NAMALWA (cell line): ENCODE measurements around the gene FRMPD4.

ENCODE experiments used
- DNase-seq: peaks from one replicate; pipeline ENCODE4 v3.0.0-alpha.2; 2015; ENCODE audit warnings: low spot score

FRMPD4 gene

DNA sequence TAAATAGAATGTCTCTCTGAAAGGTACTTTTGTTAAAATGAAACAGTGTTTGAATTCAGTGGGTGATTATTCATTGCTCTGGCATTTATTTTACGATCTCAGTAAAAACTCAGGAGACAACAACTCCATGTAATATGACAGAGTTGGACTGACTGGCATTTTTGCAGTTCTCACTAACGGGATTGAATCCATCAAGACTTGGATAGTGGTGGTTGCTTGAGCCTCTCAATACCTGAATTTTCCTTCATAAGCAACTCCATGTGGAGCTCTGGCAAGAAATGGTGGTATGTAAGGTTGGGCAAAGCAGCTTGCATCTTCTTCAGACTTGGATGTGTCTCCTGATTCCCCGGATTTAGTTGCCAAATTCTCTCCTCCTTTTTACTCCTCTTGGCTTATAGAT is 72.7 kb downstream of the FRMPD4 start:
- DNase-seq = no peak

DNA sequence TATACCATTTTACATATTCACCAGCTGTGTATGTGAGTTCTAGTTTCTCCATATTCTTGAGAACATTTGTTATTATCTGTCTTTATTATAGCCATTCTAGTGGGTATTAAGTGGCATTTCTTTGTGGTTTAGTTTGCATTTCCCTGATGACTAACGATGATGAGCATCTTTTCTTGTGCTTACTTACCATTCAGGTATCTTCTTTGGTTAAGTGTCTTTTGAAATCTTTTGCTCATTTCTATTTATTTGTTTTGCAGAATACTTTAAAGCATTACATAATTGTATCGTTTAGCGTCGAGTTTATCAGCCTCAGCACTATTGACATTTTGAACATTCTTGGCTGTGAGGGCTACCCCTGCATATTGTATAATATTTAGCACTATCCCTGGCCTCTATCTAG is 85.4 kb downstream of the FRMPD4 start:
- DNase-seq = no peak

DNA sequence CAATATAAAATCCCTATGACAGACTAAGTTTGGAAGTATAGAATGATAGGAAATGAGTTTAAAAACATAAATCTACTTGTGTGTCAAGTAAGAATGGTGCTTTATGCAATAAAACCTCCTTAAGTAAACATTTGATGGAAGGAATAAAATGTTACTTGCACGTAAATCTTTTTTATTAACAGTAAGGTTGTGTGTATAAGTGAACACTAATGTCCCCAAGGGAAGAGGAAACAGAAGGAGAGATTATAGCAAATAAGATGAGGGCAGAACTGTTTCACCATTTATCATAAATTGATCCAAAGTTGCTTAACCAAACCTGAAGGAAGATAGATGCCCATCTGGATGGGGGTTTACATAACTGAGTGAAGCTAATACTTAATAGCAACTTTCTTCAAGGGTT is 86.8 kb downstream of the FRMPD4 start:
- DNase-seq = no peak

DNA sequence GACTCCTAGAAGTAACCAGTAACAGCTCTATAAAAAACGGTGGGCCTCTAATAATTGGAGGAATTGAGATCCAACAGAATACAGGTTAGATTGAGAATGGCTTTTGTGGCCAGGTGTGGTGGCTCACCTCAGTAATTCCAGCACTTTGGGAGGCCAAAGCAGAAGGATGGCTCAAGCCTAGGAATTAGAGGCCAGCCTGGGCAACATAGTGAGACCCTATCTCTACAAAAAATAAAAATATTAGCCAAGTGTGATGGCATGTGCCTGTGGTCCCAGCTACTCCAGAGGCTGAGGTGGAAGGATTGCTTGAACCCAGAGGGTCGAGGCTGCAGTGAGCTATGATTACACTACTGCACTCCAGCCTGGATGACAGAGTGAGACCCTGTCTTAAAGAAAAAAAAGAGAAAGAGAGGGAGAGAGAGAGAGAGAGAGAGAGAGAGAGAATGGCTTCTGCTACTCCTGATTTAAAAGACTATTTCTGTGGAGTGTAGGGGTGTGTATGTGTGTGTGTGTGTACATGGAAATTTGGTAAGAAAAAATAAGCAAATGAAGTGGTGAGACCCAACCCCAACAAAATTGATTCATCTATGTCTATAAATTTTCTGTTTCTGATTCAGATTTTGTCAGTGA is 89.3 kb downstream of the FRMPD4 start:
- no peak for DNase-seq

DNA sequence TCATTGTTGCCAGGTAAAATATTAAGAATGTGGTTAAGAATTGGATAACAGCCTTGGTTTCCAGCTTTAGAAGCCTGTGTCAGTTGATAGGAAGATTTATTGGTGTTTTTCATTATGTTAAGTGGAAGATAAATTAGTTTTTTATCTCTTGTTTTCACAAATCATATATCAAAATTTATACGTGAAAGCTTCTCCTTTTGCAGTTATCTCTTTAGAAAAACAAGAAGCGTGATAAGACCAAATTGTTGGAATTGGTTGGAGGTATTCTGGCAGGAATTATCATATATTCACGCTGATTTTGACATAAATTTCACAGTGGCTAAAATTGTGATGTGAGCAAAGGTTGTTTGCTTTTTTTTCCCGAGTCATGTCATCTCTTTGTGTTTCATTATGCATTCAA is 90.6 kb downstream of the FRMPD4 start:
- DNase-seq = no peak

DNA sequence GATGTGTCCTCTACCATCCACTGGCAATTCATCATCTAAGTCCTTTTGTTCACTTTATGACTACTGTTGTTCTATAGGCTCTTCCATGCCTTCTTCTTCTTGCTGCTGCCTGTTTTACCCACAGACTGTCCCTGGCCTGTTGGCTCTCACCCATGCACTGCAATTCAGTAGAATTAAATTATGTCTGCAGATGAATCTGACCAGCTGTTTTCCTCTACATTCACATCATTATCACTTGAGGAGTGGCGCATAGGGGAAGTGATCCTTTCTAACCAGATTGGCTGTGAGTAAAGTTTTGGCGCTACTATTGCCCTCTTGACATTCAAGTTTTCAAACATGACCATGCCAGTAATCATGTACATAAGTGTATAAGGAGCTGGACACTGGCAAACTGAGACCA is 91.7 kb downstream of the FRMPD4 start:
- no peak for DNase-seq

DNA sequence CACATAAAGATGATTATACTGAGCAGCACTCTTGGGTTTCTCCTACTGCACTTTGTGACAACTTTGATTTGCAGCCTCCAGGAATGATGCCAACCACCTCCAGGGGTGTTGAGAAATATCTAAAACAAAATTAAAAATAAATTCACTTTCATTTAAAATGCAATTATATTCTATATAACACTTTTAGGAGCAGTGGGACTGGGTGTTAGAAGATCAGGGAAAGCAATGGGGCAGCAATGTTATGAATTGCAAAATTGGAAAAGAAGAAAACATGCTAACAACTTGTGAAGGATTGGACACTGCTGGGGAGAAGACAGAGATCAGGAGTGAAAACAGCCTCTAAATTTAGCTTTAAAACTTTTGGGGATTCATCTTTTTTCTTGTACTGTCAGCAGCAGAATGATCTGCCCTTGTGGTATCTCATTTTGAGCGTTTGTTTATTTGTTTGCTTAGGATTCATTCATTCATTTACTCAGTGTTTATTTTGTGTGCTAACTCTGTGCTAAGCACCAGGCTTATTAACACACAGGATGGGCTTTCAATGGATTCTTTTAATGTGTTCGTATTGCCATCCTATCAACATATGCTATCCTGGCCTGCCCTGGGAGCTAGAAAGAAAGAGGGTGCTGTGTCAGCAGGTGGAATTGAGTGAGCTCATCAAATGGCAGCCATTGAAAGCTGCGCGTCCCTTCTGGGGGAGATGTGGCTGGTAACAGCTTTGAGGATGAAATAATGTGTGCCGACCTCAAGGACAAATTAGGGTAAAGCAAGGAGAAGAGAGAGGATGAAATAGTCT is 96.5 kb downstream of the FRMPD4 start:
- DNase-seq = no peak

DNA sequence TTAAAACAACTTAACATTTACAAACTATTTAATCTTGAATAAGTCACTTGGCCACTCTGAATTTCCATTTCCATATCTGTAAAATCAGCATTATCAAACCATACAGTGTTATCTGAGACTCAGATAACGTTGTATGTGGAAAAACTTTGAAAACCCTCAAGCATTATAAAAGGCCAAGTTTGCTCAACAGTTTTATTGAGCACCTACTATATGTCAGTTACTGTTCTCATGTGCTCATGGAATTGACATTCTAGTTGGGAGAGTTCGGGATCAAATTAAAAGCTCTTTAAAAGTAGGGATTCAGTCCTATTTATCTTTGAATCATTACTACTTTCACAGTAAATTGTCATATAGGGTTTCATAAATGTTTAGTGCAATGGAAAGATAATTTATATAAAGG is 97.9 kb downstream of the FRMPD4 start:
- no peak for DNase-seq

DNA sequence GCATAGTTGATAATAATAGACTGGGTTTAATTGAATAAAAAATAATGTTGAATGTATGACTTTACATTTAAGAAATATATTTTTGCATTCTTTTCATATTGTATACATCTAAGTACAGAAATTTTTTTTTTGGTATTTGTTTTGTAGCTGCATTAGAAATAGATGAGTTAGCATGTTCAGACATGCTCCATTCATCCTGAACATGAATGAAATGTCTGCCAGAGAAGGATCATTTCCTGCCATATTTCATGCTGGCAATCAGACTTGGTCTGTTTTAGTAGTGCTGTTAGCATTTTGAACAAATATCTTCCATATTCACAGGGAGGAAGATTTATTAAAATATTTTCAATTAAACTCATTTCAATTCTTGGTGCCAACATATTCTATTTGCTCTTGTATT is 98.9 kb downstream of the FRMPD4 start:
- no peak for DNase-seq

DNA sequence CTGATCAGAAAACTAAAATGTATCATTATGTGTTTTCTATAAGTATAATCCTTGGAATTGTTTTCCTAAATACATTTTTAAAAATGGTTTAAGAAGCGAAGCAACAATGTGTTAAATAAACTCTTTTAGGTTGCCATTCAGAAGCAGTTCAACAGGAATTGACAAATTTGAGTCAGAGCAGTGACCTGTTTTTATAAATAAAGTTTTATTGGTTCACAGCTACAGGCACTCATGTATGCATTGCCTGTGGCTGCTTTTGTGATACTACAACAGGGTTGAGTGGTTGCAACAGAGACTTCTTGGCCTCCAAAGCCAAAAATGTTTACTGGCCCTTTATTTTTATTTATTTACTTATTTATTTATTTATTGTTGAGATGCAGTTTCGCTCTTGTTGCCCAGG is 99.5 kb downstream of the FRMPD4 start:
- DNase-seq = no peak

DNA sequence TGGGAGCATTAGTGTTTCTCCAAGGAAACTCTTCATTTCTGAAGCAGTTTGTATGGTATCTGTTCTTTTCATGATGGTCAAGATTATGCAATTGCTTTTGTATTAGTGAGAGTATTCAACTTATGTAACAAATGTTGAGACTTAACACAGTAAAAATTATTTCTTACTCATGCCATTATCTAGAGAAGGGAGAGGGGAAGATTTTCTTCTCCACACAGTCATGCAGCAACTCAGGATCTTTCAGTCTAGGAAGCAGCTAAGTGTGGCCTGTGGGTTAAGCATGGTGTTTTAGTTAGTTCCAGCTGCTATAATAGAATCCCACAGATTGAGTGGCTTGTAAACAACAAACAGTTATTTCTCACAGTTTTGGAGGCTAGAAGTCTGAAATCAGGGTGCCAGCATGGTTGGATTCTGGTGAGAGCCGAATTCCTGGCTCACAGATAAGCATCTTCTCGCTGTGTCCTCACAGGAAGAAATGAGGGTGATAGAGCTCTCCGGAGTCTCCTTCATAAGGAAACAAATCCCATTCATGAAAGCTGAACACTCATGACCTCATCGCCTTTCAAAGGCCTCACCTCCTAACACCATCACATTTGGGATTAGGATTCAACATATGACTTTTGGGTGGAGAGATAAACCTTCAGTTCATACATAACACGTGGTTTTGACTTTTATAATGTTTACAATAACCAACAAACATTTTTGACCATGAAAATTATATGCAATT is 101.2 kb downstream of the FRMPD4 start:
- DNase-seq = no peak

DNA sequence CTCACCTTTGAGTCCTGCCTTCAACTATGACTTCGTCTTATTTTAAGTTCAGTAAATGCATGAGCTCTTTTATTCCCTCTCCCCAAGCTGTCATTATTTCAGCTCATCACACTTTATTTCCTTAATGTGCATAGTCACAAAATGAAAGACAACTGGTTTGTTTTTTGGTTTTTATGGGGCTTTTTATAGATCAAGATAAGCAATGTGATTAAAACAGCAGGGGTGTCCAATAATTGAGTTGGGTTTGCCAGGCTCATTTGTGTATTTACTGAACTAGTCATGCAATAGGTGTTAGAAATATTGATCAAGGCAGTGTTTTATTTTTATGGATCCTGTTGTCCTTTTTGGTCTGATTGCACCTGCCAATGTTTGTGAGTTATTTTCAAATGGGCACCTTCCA is 102.2 kb downstream of the FRMPD4 start:
- no peak for DNase-seq

DNA sequence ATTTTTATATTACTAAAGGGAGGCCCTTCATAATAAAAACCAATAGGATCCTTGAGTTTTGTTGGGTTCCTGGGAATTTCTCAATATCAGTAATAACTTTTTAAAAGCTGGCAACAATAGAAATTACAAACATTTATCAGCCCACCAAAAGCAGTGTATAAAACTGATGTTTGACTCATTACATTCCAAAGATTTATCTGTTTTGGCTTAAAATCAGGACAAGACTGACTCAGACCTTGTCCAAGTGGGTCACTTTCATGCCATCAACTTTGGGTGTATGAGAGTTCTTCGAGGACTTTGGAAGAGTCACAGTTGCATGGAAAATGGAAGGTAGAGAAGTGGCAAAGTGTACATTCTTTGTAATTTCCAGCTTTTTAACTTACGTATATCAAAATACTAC is 102.8 kb downstream of the FRMPD4 start:
- no peak for DNase-seq

DNA sequence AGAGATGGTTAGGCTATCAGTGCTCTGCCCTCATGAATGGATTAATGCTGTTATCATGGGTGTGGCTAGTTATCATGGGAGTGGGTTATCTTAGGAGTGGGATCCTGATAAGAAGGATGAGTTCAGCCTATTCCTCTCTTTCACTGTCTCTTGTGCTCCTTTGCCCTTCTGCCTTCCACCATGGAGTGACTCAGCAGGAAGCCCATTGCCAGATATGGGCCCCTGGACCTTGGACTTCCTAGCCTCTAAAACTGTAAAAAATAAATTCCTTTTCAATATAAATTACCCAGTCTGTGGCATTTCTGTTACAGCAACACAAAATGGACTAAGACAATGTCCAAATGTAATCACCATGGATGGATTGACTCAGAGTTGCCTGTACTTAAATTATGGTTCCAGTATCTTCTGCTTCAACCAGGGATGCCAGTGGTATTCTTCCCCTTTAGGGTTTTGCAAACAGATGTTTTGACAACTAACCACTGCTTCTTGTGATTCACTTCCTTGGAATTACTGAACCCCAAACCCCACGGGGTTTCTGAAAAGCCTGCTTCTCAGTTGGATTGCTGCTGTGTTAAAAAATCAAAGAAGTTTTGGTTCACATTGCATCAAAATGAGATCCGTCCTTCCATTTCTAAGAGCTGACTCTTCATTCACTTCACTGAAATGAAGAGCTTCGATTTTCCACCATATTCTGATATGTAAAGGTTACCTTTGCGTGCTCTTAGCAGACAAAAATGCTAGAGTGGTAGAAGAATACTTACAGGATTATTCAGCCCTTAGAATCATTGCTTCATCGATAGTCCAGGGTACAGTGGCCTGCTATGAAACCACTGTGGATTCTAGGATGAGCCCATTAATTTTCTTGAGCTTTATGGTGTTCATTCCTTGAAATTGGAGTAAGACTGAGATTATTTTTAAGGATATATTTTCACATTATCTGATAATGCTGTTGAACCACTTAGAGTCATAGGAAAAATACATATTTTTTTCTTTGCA is 107.7 kb downstream of the FRMPD4 start:
- no peak for DNase-seq

DNA sequence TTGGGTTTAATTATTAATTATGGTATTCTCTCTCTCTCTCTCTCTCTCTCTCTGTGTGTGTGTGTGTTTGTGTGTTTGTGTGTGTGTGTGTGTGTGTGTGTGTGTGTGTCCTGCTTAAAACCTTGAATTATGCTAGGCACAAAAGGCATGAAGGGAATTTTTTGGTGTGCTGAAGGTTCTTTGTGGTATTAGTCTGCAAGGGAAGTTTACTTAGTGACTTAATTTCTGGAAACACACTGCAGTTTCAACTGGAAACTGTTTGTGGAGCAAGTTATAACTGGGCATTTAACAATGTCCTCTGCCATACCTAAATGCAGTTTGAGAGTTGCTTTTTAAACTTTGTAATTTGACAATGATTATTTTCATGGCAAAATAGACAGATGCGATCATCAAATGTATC is 111.7 kb downstream of the FRMPD4 start:
- no peak for DNase-seq

DNA sequence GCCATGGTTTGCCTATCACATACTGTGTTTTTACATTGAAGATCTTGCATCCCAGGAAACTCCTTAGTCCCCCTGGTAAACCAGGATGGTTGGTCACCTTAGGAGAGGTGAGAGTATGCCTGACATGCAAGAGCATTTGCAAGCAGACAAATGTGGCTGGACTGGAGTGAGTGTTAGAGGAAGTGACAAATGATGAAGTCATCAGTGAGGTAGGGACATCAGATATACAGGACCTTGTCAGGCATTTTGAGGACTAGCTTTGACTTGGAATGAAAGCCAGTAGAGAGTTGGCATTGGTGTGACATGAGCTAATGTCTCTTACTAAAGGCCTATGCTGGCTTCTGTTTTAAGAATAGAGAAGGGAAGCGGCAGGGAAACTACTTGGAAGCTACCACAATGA is 124.9 kb downstream of the FRMPD4 start:
- DNase-seq = no peak

DNA sequence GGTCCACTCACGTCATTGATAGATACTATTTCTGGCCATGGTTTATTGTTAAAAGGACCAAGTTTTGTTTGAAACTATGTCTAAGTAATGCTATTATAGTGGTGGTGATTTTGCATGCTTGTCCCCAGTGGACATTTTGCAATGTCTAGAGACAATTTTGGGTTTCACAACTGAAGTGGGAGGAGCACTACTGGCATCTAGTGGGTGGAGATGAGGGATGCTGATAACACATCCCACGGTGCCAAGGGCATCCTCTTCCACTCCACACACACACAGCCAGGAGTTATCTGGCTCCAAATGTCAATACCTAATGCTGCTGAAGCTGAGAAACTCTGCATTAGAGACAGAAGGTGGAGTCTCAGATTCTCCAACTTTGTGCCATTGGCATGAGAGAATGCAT is 131.2 kb downstream of the FRMPD4 start:
- no peak for DNase-seq

DNA sequence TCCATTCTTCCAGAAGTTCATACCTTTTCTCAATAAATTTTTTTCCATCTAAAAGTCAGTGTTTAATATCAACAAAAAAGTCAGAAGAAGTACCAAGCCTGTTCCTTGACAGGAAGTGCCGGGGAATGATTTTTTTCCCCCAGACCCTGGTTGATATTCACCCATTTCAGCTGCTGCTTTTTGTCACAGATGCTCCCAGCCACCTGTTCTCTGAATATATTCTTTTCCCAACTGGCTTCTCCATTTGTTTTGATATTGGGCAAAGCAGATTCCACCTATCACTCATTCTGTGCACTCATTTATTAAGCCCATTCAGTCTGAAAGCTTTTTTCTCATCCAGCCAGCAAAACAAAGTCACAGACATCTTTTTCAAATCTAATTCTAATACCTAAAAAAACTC is 139.9 kb downstream of the FRMPD4 start:
- DNase-seq = no peak

DNA sequence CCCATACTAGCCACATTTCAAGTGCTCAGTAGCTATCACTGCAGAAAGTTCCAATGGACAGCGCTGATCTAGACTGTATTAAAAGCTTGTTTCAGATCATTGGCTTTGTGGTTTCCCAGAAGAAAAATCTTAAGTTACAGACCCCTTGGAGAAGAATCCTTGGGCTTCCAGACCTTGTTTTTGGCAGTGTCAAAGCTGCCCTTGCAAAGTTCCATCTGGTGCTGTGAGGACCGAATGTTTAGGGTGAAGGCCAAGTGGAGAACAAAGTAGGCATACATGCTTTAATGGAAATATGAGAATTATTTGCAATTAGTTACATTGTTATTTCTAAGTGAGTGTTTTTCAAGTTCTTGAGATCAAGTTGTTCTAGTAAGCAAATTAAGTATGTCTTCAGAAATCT is 144.7 kb downstream of the FRMPD4 start:
- no peak for DNase-seq

DNA sequence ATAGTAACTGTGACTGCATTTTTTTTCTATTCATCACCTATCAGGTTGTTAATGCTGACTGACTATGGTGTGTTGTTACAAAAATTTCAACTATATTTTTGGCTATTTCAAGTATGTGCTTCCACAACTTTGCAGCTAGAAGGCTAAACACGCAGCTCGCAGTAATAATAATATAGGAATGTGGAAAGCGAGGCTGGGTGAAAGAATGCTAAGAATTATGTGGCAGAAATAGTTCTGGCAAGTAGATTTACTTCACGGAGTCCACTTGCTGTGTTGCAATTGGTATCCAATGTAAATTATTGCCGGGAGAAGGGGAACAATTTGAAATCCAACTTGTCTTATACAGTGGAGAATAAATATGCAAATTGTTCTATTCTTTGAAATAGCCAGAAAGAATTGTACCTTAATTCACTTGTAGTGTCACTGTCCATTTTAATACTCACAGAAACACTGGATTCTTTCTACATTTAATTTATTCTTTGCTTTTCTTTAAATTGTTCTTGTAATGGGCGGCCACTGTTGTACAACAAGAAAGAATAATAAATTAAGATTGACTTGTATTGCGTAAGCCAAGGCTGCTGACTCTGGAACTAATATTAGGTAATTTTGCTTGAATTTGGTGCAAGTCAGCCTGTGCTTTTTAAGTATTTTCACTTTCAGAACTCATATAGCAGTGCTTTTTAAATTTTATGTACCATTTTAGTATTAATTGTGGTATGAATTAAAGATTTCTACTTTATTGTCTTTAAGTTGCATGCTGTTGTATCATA is 154.9 kb downstream of the FRMPD4 start:
- DNase-seq = no peak

DNA sequence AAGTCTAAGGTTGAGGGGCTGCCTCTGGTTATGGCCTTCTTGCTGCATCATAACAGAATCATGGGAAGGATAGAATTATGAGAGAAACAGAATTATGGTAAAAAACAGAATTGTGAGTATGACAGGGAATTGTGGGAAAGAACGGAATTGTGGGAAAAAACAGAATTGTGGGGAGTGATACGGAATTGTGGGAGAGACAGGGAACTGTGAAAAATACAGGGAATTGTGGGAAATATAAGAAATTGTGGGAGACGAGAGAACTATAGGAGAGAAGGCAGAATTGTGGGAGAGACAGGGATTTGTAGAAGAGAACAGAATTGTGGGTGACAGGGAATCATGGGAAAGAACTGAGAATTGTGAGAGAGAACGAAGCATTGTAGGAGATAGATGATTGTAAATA is 159.1 kb downstream of the FRMPD4 start:
- no peak for DNase-seq
